ENCODE results near the gene ZNF808.
"Not testable (repeated sequence)": the region's sequence is repeated elsewhere in the genome, so short reads cannot be mapped to it uniquely, and the experiment has no call there.

Gene ZNF808

GRCh38 chr19:52536448-52536800, 9.0 kb downstream of the ZNF808 start:
- DNase-seq = peak in 2 of 4 experiments; percentile 27 to 32

DNA sequence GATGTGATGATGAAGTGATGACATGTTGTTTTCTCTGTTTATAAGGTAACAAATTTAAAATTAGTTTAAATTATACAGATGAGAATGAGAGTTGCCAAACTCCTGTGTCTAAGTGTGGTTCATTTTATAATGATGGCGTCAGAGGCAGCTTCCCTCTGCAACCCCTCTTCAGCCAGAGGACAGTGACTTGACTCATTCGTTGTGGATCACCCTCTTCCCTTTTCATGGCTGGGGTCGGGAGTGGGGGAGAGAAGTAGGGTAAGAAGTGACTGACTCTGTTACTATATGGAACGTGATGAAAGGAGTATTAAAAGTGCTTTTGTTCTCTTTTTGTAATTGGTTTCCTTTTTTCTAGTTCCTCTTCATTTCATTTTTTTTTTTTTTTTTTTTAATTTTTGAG, 11.3 kb downstream of the ZNF808 start:
- DNase-seq = peak; percentile 21 to 60 (median 54)

DNA sequence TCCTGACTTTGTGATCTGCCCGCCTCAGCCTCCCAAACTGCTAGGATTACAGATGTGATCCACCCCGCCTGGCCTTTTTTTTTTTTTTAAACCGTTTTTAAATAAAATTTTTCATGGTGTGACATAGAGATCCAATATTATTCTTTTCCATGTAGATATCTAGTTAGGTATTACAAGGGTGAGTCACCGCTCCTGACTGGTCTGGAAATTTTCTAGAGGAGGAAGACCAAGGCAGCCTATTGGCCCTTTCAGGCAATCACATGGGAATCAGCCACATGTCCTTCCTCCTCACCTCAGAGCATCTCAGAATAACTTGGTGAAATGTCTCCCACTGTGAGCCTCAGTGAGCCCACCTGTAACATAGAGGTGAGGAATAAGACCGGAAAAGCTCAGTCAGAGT, 13.7 kb downstream of the ZNF808 start:
- not testable (repeated sequence) for DNase-seq

DNA sequence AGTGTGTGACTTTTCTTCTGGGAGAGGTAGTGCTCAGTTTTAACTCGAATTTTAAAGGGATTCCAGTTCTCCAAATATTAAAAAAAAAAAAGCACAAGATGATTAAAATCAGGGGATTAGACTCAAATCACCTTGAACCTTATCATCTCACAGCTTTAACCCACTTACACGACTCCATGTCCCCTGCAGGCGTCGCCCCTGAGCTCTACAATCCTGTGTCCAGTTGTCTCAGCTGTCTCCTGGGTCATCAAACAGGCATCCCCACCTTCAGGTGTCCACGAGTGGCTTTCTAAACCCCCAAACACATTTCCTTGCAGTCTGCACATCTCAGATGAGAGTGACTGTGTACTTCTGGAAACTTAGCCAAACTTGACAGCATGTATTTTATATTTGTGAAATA, 14.1 kb downstream of the ZNF808 start:
- DNase-seq = no peak

GRCh38 chr19:52542541-52542940, 15.1 kb downstream of the ZNF808 start:
- not testable (repeated sequence) for DNase-seq

DNA sequence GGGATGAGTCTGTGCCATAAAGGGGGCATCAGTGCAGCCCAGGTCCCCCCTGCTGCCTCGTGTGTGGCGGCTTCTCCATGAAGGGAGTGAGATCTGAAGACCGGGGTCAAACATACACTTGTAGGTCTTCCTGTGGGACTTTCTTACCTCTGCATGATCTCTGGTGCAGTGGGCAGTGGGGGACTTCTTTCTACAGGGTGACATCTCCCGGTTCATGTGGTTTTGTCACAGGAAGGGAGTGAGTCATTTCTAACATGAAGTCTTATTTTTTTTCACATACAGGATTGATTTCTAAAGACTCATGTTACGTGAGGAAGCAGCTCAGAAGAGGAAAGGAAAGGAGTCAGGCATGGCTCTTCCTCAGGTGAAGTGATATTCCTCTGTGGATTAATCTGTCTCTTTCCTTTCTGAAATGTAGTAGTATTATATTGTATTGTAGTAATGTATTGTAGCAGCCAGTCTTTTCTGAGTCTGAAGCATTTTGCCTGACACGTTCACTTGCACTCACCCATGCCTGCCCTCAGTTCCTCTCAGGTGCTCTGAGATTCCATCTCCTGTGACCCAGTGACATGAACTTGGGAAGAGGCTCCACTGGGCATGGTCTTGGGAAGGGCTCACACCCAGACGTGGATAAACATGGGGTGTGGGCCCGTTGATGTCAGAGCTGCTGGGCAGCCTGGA, 15.7 kb downstream of the ZNF808 start:
- peak in 3 of 4 experiments; percentile 11 to 38 (median 35) for DNase-seq

DNA sequence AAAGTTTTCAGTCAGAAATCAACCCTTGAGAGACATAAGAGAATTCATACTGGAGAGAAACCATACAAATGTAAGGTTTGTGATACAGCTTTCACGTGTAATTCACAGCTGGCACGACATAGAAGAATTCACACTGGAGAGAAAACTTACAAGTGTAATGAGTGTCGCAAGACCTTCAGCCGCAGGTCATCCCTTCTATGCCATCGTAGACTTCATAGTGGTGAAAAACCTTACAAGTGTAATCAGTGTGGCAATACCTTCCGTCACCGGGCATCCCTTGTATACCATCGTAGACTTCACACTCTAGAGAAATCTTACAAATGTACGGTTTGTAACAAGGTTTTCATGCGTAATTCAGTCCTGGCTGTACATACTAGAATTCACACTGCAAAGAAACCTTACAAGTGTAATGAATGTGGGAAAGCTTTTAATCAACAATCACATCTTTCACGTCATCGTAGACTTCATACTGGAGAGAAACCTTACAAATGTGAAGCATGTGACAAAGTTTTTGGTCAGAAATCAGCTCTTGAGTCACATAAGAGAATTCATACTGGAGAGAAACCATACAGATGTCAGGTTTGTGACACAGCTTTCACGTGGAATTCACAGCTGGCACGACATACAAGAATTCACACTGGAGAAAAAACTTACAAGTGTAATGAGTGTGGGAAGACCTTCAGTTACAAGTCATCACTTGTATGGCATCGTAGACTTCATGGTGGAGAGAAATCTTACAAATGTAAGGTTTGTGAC, 26.9 kb downstream of the ZNF808 start:
- DNase-seq = no peak

GRCh38 chr19:52557231-52557995, 29.9 kb downstream of the ZNF808 start:
- no peak for DNase-seq

DNA sequence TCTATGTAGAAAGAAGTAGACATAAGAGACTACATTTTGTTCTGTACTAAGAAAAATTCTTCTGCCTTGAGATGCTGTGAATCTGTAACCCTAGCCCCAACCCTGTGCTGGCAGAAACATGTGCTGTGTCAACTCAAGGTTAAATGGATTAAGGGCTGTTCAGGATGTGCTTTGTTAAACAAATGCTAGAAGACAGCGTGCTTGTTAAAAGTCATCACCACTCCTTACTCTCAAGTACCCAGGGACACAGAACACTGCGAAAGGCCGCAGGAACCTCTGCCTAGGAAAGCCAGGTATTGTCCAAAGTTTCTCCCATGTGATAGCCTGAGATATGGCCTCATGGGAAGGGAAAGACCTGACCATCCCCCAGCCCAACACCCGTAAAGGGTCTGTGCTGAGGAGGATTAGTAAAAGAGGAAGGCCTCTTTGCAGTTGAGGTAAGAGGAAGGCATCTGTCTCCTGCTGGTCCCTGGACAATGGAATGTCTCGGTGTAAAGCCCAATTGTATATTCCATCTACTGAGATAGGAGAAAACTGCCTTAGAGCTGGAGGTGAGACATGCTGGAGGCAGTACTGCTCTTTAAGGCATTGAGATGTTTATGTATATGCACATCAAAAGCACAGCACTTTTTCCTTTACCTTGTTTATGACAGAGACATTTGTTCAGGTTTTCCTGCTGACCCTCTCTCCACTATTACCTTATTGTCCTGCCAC, 31.4 kb downstream of the ZNF808 start:
- DNase-seq = not testable (repeated sequence)

DNA sequence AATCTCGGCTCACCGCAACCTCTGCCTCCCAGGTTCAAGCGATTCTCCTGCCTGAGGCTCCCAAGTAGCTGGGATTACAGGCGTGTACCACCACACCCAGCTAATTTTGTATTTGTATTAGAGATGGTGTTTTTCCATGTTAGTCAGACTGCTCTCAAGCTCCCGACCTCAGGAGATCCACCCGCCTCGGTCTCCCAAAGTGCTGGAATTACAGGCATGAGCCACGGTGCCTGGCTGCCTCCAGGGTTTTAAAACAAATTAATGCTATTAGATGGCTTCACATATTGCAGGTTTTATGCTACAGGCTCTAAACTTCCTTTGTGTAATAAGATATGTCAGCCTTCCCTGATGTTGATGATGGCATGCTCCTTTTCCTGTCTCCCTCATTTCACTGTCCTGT, 34.1 kb downstream of the ZNF808 start:
- DNase-seq = not testable (repeated sequence)

DNA sequence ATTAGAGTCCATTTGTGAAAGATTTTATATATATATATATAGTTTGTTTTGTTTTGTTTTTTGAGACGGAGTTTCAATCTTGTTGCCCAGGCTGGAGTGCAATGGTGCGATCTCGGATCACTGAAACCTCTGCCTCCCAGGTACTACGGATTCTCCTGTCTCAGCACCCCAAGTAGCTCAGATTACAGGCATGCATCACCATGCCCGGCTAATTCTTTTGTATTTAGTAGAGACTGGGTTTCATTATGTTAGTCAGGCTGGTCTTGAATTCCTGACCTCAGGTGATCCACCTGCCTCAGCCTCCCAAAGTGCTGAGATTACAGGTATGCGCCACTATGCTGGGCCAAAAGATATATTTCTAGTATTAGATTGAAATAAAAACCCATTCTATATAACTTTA, 38.7 kb downstream of the ZNF808 start:
- no peak for DNase-seq

GRCh38 chr19:52566588-52566987, 39.1 kb downstream of the ZNF808 start:
- peak in 2 of 4 experiments; percentile 16 to 20 for DNase-seq

- DNase-seq = no peak
Measured at GRCh38 chr19:52567921-52568320, 40.5 kb downstream of the ZNF808 start.

DNA sequence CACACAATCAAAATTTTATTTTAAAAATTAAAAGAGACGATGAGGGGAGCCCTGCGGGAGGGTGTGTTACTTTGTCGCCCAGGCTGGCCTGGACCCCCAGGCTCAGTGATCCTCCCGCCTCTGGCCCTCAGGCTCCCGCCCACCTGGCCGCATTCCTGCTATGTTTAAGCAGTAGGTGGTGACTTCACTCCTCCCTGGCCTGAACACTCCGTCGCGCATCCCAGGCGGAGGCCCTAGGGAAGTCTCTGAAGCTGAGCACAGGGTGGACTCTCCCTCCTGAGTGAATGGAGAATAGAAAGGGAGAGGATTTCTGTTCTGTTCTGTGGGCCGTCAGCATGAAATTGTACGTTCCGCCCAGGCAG, 42.2 kb downstream of the ZNF808 start:
- DNase-seq = peak in 1 of 4 experiments; percentile 31

GRCh38 chr19:52570000-52570861, 42.8 kb downstream of the ZNF808 start, which contains the start of gene ZNF701:
Gene ZNF701, plus strand, starts transcription at chr19:52570287. Its CDS starts 3,861 bp downstream, at chr19:52574148.
- peak; percentile 96 to 97 (median 96) for DNase-seq

DNA sequence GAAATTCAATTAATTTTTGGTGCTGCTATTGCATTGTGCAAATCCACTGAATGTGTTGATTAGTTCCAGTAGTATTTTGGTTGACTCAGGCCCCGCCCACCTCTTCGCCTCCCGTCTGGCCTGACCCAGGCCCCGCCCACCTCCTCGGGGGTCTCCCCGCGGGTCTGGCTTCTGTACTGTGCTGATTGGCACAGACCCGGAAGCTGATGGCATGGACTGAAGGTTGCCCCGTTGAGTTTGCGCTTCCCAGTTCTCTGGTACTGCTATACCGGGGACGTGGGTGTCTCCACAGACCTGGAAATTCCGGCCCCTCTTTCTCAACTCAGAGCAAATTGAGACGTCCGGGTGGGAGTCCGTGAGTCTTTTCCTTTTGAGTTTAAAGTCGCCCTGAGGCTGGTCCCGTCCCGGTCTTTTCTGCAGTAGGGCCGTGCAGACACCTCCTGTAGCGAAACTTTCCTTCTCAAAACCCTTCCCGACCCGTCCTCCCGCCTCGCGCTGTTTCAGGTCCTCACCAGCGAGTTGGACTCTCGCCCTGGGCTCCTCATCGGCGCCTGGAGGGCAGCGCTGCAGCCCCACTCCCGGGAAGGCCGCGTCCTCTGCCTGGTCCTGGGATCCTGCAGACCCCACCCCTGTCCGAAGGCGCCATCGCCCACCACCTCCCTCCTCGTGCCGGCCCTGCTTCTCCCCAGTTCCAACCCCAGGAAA, 57.4 kb downstream of the ZNF808 start:
- DNase-seq = no peak

- DNase-seq = no peak
Measured at GRCh38 chr19:52585604-52586003, 58.1 kb downstream of the ZNF808 start.

DNA sequence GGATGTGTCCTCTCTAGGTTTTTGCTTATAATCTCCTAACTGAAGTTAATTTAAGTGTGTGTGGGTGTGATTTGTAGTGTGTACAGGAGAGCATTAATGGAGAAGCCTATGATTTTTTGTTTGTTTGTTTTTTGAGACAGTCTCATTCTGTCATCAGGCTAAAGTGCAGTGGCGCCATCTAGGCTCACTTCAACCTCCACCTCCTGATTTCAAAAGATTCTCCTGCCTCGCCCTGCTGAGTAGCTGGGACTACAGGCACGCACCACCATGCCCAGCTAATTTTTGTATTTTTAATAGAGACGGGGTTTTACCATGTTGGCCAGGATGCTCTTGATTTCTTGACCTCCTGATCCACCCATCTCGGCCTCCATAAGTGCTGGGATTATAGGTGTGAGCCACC, 63.3 kb downstream of the ZNF808 start:
- DNase-seq = no peak

DNA sequence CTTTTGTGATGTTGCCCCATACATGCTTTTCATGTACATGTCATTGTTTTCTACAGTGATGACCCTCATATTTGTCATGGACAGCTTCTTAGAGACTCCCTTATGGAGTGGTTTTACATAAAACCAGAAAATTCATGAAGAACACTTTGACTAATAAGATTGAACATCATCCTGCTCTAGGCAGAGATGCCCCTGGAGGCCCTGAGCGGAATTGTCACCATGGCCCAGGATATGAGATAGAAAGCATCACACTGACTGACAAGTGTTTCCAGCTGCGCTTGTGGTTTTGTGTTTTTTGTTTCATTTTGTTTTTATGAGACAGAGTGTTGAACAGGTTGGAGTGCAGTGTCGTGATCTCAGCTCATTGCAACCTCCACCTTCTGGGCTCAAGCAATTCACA, 64.8 kb downstream of the ZNF808 start:
- no peak for DNase-seq

GRCh38 chr19:52593441-52593840, 66.0 kb downstream of the ZNF808 start:
- DNase-seq = not testable (repeated sequence)

DNA sequence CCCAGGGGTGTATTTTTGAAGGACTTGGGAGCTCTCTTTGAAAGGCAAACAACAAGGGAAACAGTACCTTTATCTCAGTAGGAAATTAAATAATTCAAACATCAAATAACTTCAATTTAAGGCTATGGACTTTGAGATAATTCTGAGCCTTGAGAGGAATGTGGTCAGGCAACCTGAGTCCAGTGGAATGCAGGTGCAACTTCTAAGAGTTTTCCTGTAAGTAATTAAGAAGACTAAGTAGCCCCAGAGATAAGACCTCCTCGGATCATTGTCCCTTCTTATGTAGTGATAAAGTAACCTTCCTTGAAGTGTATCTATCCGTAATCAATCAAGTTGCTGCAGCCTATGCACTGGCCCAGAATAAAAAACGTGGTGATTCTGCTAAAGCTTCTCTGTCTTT, 71.8 kb downstream of the ZNF808 start:
- DNase-seq = no peak
